ENCODE results near the gene UMODL1.

UMODL1 gene

DNA sequence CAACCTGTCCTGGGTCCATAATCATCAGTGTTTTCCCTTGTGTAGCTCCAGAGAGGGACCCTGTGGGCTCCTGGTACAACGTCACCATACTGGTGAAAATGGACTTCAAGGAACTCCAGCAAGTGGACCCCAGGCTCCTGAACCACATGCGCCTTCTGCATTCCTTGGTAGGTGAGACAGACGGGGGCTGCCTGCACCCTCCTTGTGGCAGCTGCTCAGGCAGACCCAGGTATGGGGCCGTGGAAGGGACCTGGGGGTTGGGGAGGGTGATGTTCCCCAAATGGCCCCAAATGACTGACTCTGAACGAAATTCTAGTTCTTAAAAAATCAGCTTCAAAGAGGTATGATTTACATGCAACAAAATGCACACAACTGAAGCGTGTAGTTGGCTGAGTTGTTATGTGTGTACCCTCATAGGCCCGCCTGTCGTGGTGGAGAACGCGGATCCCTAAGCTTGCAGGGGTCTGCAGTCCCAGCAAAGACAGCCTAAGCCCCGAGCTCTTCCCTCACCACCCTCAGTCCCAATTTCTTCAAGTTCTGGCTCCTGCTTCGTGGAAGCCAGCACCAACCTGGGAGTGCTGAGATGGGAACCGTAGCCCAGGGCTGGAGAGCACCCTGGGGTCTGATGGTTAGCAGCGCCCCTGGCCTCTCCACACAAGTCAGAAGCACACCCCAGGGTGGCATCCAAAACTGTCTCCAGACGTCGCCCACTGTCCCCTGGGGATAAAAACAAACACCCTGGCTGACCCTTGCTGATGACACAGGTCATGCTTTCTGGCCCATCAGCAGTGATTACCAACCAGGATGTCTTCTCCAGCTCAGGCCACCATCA is 14.3 kb downstream of the UMODL1 start:
- Histone ChIP-seq H3K4me3 (ENCODE audit: low read depth, low read length) (no peak overlapping the region), H3K27ac (no peak overlapping the region), H3K36me3 (replicated peaks) (no peaks in the 10 kb centered on the region), H3K27me3 (replicated peaks) (no peaks in the 10 kb centered on the region)
- TF ChIP-seq, protein P1, sequence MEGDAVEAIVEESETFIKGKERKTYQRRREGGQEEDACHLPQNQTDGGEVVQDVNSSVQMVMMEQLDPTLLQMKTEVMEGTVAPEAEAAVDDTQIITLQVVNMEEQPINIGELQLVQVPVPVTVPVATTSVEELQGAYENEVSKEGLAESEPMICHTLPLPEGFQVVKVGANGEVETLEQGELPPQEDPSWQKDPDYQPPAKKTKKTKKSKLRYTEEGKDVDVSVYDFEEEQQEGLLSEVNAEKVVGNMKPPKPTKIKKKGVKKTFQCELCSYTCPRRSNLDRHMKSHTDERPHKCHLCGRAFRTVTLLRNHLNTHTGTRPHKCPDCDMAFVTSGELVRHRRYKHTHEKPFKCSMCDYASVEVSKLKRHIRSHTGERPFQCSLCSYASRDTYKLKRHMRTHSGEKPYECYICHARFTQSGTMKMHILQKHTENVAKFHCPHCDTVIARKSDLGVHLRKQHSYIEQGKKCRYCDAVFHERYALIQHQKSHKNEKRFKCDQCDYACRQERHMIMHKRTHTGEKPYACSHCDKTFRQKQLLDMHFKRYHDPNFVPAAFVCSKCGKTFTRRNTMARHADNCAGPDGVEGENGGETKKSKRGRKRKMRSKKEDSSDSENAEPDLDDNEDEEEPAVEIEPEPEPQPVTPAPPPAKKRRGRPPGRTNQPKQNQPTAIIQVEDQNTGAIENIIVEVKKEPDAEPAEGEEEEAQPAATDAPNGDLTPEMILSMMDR (IDR thresholded peaks at IDR 0.05; ENCODE audit: low read depth, low read length, missing control alignments): no peak
- no peak for DNase-seq
- in situ Hi-C loops (cut with HindIII; ENCODE audit: low pct_ligation_motif_present, low sequenced_read_pairs): no loop called here

DNA sequence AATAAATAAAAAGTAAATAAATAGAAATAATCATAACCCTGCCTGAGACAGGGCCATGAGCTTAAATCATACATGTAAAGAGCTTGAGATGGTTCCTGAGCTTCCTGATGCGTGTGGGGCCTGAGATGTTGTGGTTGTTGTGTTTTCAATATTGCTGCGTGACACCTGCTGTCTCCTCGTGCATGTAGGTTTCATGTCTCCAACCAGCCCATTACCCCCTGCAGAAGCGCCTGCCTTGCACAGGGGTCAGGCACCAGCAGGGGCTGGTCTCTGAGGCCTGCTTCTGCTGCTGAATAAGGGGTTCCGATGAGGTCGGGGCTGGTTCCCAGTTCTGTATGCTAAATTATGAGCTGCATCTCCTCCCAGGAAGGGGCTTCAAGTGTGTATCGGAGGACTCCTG is 15.9 kb downstream of the UMODL1 start:
- H3K27me3 ChIP-seq (replicated peaks): no peaks in the 10 kb centered on the region
- TF ChIP-seq, protein P1 (IDR thresholded peaks at IDR 0.05; ENCODE audit: low read depth, low read length, missing control alignments): no peak
- no peaks in the 10 kb centered on the region for H3K36me3 ChIP-seq (replicated peaks)
- no peak overlapping the region for H3K4me3 ChIP-seq (ENCODE audit: low read depth, low read length)
- in situ Hi-C loops (cut with HindIII; ENCODE audit: low pct_ligation_motif_present, low sequenced_read_pairs): no loop called here
- H3K27ac ChIP-seq: no peak overlapping the region
- DNase-seq: no peak

DNA sequence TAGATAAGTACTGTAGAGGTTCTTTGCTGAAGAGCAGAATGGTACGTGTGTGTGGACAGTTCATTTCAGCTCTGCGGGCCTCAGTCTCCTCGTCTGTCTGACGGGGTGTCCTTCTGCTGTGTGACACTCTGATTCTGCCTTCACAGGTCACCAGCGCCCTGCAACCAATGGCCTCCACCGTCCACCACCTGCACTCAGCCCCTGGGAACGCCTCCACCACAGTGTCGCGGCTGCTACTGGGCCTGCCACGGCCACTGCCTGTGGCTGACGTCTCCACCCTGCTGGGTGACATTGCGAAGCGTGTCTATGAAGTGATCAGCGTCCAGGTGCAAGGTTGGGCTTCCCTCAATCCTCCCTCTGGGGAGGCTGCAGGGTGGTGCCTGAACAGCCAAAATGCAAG is 17.0 kb downstream of the UMODL1 start:
- DNase-seq: no peak
- H3K4me3 ChIP-seq (ENCODE audit: low read depth, low read length): no peak overlapping the region
- in situ Hi-C loops (cut with HindIII; ENCODE audit: low pct_ligation_motif_present, low sequenced_read_pairs): no loop called here
- TF ChIP-seq, protein P1 (IDR thresholded peaks at IDR 0.05; ENCODE audit: low read depth, low read length, missing control alignments): no peak
- no peaks in the 10 kb centered on the region for H3K27me3 ChIP-seq (replicated peaks)
- no peaks in the 10 kb centered on the region for H3K36me3 ChIP-seq (replicated peaks)
- no peak overlapping the region for H3K27ac ChIP-seq

DNA sequence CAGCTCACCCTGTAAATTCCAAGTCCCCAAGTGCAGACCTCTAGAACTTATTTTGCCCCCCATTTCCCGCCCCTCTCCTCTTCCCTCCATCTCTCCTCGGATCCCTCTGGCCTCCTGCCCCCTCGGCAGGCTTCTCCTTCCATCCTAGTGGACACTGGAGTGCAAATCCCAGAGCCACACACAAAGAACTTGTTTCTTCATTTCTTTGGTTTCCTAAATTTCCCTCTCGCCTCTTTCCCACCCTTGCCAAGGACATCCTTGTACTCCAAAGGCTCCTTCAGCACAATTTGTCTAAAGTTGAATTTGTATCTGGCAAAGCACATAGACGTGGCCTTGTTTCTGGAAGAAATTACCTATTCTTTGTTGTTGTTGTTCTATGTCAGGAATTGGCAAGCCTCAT is 17.5 kb downstream of the UMODL1 start:
- no peaks in the 10 kb centered on the region for H3K27me3 ChIP-seq (replicated peaks)
- in situ Hi-C loops (cut with HindIII; ENCODE audit: low pct_ligation_motif_present, low sequenced_read_pairs): no loop called here
- H3K4me3 ChIP-seq (ENCODE audit: low read depth, low read length): no peak overlapping the region
- DNase-seq: no peak
- TF ChIP-seq, protein P1 (IDR thresholded peaks at IDR 0.05; ENCODE audit: low read depth, low read length, missing control alignments): no peak
- H3K27ac ChIP-seq: no peak overlapping the region
- H3K36me3 ChIP-seq (replicated peaks): no peaks in the 10 kb centered on the region

DNA sequence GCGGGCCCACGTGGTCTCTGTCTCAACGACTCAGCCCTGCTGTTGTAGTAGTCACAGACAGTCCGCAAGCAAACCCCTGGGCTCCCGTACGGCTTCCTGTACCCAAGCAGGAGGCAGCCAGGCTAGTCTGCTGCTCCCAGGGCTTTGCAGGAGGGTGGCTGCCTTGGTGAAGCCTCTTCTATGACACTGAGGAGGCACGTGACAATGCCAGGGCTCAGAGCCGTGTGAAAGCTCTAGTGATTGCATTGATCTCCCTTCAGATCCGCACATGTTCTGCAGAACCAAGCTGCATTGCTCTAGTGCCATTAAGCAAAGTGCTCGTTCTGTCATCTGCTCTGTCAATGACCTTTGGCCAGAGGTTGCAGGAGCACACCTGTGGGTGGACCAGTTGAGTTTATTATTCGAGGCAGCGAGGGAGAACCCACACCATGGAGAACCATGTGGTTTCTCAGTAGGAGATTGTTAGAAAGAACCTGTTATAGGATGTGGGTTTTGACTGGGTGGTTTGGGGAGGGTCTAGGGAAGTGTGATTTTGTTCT is 18.0 kb downstream of the UMODL1 start:
- TF ChIP-seq, protein P1 (IDR thresholded peaks at IDR 0.05; ENCODE audit: low read depth, low read length, missing control alignments): no peak
- in situ Hi-C loops (cut with HindIII; ENCODE audit: low pct_ligation_motif_present, low sequenced_read_pairs): no loop called here
- no peak for DNase-seq
- Histone ChIP-seq H3K4me3 (ENCODE audit: low read depth, low read length) (no peak overlapping the region), H3K27me3 (replicated peaks) (no peaks in the 10 kb centered on the region), H3K36me3 (replicated peaks) (no peaks in the 10 kb centered on the region), H3K27ac (no peak overlapping the region)
